IMR-90 (cell line): Measurements from ENCODE around the gene DCAF11. TPM values are rescaled to one million over a fixed set of nuclear protein-coding genes. Genes with fewer than 3 reads are reported as not detected.

Experiments
- ATAC-seq: fragments of 200-7000 bp; cut with Tn5 transposase; 2 replicates; pipeline ENCODE4 v1.9.1; 2020; ENCODE audit warnings: low read depth, mild to moderate bottlenecking, moderate library complexity
- BruUV-seq: library from RNA; stranded (reverse); fragments of 400-500 nt; replicated peaks from 2 replicates; lab custom pipeline; 2021; lab: Mats Ljungman, UMichigan
- CTCF ChIA-PET: fragments of 300-600 bp; formaldehyde crosslinking; extraction: SDS; loops from one replicate; lab custom pipeline; 2021; ENCODE audit warnings: antibody characterized with exemption; lab: Yijun Ruan, JAX
- POLR2A ChIA-PET: fragments of 300-600 bp; sonication (Branson Sonifier 250); formaldehyde crosslinking; loops from one replicate; lab custom pipeline; 2022; ENCODE audit warnings: antibody characterized with exemption; ENCODE audit not compliant: unreplicated experiment; lab: Charles Lee
- DNase-seq: peaks from one replicate; pipeline ENCODE4 v3.0.0; 2013
- H2AFZ ChIP-seq: replicated peaks from 2 replicates; pipeline ENCODE3; 2013; ENCODE audit warnings: low read length, mild to moderate bottlenecking; ENCODE audit not compliant: poor library complexity
- H2AK5ac ChIP-seq: 2 replicates; pipeline ENCODE4 v1.6.1; 2013; ENCODE audit warnings: low read depth, low read length, inconsistent platforms
- H2AK9ac ChIP-seq: replicated peaks from 2 replicates; pipeline ENCODE3; 2013; ENCODE audit warnings: mild to moderate bottlenecking, low read depth, low read length, moderate library complexity; ENCODE audit not compliant: poor library complexity
- H2BK120ac ChIP-seq: 2 replicates; pipeline ENCODE4 v1.6.1; 2013; ENCODE audit warnings: low read depth, low read length, inconsistent platforms
- H2BK15ac ChIP-seq: 3 replicates; pipeline ENCODE4 v1.6.1; 2013; ENCODE audit warnings: low read depth, low read length, inconsistent platforms
- H2BK20ac ChIP-seq: 2 replicates; pipeline ENCODE4 v1.6.1; 2013; ENCODE audit warnings: low read depth, mild to moderate bottlenecking, inconsistent platforms, low read length, moderate library complexity
- H2BK5ac ChIP-seq: 2 replicates; pipeline ENCODE4 v1.6.1; 2013; ENCODE audit warnings: mild to moderate bottlenecking, low read depth, low read length, inconsistent platforms; ENCODE audit not compliant: poor library complexity, severe bottlenecking
- H3K14ac ChIP-seq: replicated peaks from 2 replicates; pipeline ENCODE4 v1.6.1; 2013; ENCODE audit warnings: low read depth, low read length, inconsistent platforms
- H3K18ac ChIP-seq: 2 replicates; pipeline ENCODE4 v1.6.1; 2013; ENCODE audit warnings: low read depth, low read length, control low read depth
- H3K23ac ChIP-seq: 2 replicates; pipeline ENCODE4 v1.6.1; 2013; ENCODE audit warnings: low read depth, low read length, inconsistent platforms
- H3K27ac ChIP-seq: 2 replicates; pipeline ENCODE4 v1.5.1; 2013; ENCODE audit warnings: mild to moderate bottlenecking, control low read depth, low read length; ENCODE audit not compliant: insufficient read depth
- H3K27me3 ChIP-seq: 2 replicates; pipeline ENCODE4 v1.6.1; 2013; ENCODE audit warnings: low read length; ENCODE audit not compliant: control insufficient read depth, insufficient read depth
- H3K36me3 ChIP-seq: 2 replicates; pipeline ENCODE4 v1.6.1; 2013; ENCODE audit warnings: low read length, mixed read lengths; ENCODE audit not compliant: control insufficient read depth, insufficient read depth
- H3K4ac ChIP-seq: 2 replicates; pipeline ENCODE4 v1.6.1; 2013; ENCODE audit warnings: low read depth, low read length, inconsistent platforms
- H3K4me1 ChIP-seq: 2 replicates; pipeline ENCODE4 v1.6.1; 2013; ENCODE audit warnings: low read length, mixed read lengths; ENCODE audit not compliant: control insufficient read depth, insufficient read depth
- H3K4me2 ChIP-seq: 2 replicates; pipeline ENCODE4 v1.6.1; 2013; ENCODE audit warnings: low read depth, mild to moderate bottlenecking, control low read depth, low read length, moderate library complexity
- H3K4me3 ChIP-seq: 2 replicates; pipeline ENCODE4 v1.5.1; 2013; ENCODE audit warnings: low read depth, mild to moderate bottlenecking, control low read depth, low read length, moderate library complexity; ENCODE audit not compliant: insufficient read depth
- H3K56ac ChIP-seq: 2 replicates; pipeline ENCODE4 v1.6.1; 2013; ENCODE audit warnings: low read length, inconsistent platforms; ENCODE audit not compliant: insufficient read depth; ENCODE audit errors: extremely low read depth
- H3K79me1 ChIP-seq, 2 experiments: 2 replicates each; pipeline ENCODE4 v1.6.1; 2013; ENCODE audit warnings: low read length in 2 of 2, inconsistent platforms in 1 of 2, low read depth in 1 of 2
- H3K9ac ChIP-seq: 2 replicates; pipeline ENCODE4 v1.6.1; 2013; ENCODE audit warnings: low read depth, low read length, control low read depth
- H3K9me1 ChIP-seq: 2 replicates; pipeline ENCODE4 v1.6.1; 2013; ENCODE audit warnings: low read length, inconsistent platforms; ENCODE audit not compliant: insufficient read depth
- H3K9me3 ChIP-seq: 2 replicates; pipeline ENCODE4 v1.6.1; 2013; ENCODE audit warnings: low read length; ENCODE audit not compliant: control insufficient read depth, insufficient read depth
- H4K20me1 ChIP-seq: 2 replicates; pipeline ENCODE4 v1.6.1; 2013; ENCODE audit warnings: low read length, inconsistent platforms; ENCODE audit not compliant: insufficient read depth
- H4K5ac ChIP-seq: 2 replicates; pipeline ENCODE4 v1.6.1; 2013; ENCODE audit warnings: mild to moderate bottlenecking, low read depth, low read length, control low read depth
- H4K8ac ChIP-seq, 2 experiments: 2 replicates each; pipeline ENCODE4 v1.6.1; 2013; ENCODE audit warnings: low read depth in 2 of 2, low read length in 2 of 2, control low read depth in 1 of 2, inconsistent platforms in 1 of 2
- H4K91ac ChIP-seq: 2 replicates; pipeline ENCODE4 v1.6.1; 2013; ENCODE audit warnings: low read depth, low read length, inconsistent platforms; ENCODE audit not compliant: insufficient read depth
- BHLHE40 ChIP-seq: fragments of 150-350 bp; IDR thresholded peaks from 2 replicates; pipeline ENCODE4 v1.6.1; 2016; ENCODE audit warnings: mild to moderate bottlenecking, low read depth, low read length
- CEBPB ChIP-seq: IDR thresholded peaks from 2 replicates; pipeline ENCODE4 v1.6.1; 2012; ENCODE audit warnings: low read depth, low read length, improper control_type of control experiment
- CHD1 ChIP-seq: IDR thresholded peaks from 2 replicates; pipeline ENCODE4 v1.6.1; 2012; ENCODE audit warnings: low read depth, low read length, improper control_type of control experiment
- CTCF ChIP-seq: conservative IDR thresholded peaks from 2 replicates; pipeline ENCODE4 v1.5.1; 2012; ENCODE audit warnings: mild to moderate bottlenecking, low read depth, low read length, improper control_type of control experiment
- FOS ChIP-seq: fragments of 150-350 bp; IDR thresholded peaks from 2 replicates; pipeline ENCODE4 v1.6.1; 2016; ENCODE audit warnings: low read depth, low read length
- MAFK ChIP-seq: IDR thresholded peaks from 2 replicates; pipeline ENCODE4 v1.6.1; 2012; ENCODE audit warnings: low read depth, low read length, improper control_type of control experiment
- MAZ ChIP-seq: IDR thresholded peaks from 2 replicates; pipeline ENCODE4 v1.6.1; 2012; ENCODE audit warnings: low read depth, mild to moderate bottlenecking, low read length, improper control_type of control experiment, moderate library complexity, borderline replicate concordance
- MXI1 ChIP-seq: IDR thresholded peaks from 2 replicates; pipeline ENCODE4 v1.6.1; 2012; ENCODE audit warnings: low read depth, mild to moderate bottlenecking, low read length, moderate library complexity, borderline replicate concordance
- POLR2A ChIP-seq: IDR thresholded peaks from 2 replicates; pipeline ENCODE4 v1.6.1; 2012; ENCODE audit warnings: mild to moderate bottlenecking, low read depth, low read length
- RAD21 ChIP-seq: IDR thresholded peaks from 2 replicates; pipeline ENCODE4 v1.6.1; 2012; ENCODE audit warnings: low read length, improper control_type of control experiment
- RCOR1 ChIP-seq: IDR thresholded peaks from 2 replicates; pipeline ENCODE4 v1.6.1; 2012; ENCODE audit warnings: mild to moderate bottlenecking, low read length, improper control_type of control experiment; ENCODE audit not compliant: insufficient replicate concordance
- RFX5 ChIP-seq: IDR thresholded peaks from 2 replicates; pipeline ENCODE4 v1.8.0; 2012; ENCODE audit warnings: low read depth, mild to moderate bottlenecking, low read length, moderate library complexity
- SMC3 ChIP-seq: fragments of 150-350 bp; IDR thresholded peaks from 2 replicates; pipeline ENCODE4 v1.6.1; 2016; ENCODE audit warnings: low read depth, mild to moderate bottlenecking, antibody characterized with exemption, low read length, moderate library complexity
- USF2 ChIP-seq: fragments of 150-350 bp; IDR thresholded peaks from 2 replicates; pipeline ENCODE4 v1.6.1; 2017; ENCODE audit warnings: mild to moderate bottlenecking, antibody characterized with exemption, low read length, low read depth
- WGBS, 2 experiments: methylation state at CpG; one replicate each; pipeline versions ENCODE4 v1.1.5 to v1.1.7; 2013; ENCODE audit warnings: missing lambda C conversion rate in 2 of 2; ENCODE audit not compliant: insufficient read length in 1 of 2; ENCODE audit errors: extremely low coverage in 2 of 2; 5-methylcytosine and 5-hydroxymethylcytosine counted together
- dilution Hi-C: fragments of 300-500 bp; cut with HindIII; formaldehyde crosslinking; loops from one replicate; pipeline ENCODE4 v1.14.3; 2018; ENCODE audit warnings: low sequenced_read_pairs; ENCODE audit not compliant: unreplicated experiment
- in situ Hi-C: fragments of 300-500 bp; cut with MboI; formaldehyde crosslinking; loops from 3 replicates; pipeline ENCODE4 v1.14.3; 2019; ENCODE audit warnings: low sequenced_read_pairs, inconsistent platforms, mixed read lengths
- intact Hi-C: fragments of 100-400 bp; cut with micrococcal nuclease; formaldehyde crosslinking; loops from 2 replicates; pipeline ENCODE4 v1.10.0; 2022
- polyA plus RNA-seq, 3 experiments: library from polyadenylated mRNA; depleted of rRNA; stranded (reverse); fragments of >200 nt; gene quantifications; 2 replicates each; pipeline ENCODE4 v1.2.3, GENCODE V29; 2012; ENCODE audit warnings: low replicate concordance in 1 of 3
- total RNA-seq: library from RNA; depleted of rRNA; stranded (reverse); fragments of >200 nt; gene quantifications from 2 replicates; pipeline ENCODE4 v1.2.3, GENCODE V29; 2012
- TF ChIP-seq, protein P1 (sequence below): fragments of 150-350 bp; IDR thresholded peaks from 2 replicates; pipeline ENCODE4 v1.6.1; 2016; ENCODE audit warnings: low read depth, mild to moderate bottlenecking, low read length, moderate library complexity, borderline replicate concordance

Gene DCAF11
- total and polyA plus RNA-seq, 2 of the 4 experiments (the other 2 are of a cell fraction), result 21.0 to 52.0 TPM

DNA sequence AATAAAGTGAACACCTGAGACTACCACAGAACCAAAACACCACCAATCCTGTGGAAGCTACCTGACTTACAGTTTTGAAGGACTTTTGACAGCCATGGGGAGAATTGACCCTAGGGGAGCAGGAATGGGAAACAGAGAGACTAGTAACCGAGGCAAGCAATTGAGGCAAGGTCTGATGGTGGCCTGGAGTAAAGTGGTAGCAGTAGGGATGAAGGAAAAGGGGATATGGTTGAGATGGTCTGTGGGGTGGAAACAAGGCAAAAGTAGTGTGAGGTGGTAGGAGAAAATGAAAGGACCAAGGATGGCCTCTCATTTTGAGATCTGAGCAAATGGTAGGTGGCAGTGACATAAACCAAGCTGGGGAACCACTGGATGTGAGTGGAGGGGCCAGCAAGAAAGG, 42.3 kb downstream of the DCAF11 start:
- no peaks in the 10 kb centered on the region for H4K20me1 ChIP-seq
- no peak overlapping the region for H2BK120ac ChIP-seq
- H2AK5ac ChIP-seq, result no peak overlapping the region
- ChIA-PET POLR2A (no interaction called here), CTCF (interaction anchor here (0.6 to 1.4 kb wide), 2 partner anchors 10 to 1129 kb away, joined by 3 to 6 read pairs; partner anchors contain the start of gene PSME2)
- H3K23ac ChIP-seq, result no peak overlapping the region
- H3K79me1 ChIP-seq, result peaks cover 7 to 11% of the 10 kb centered on the region in 2 experiments
- H3K56ac ChIP-seq, result no peak overlapping the region
- no peak overlapping the region for H2AFZ ChIP-seq
- H3K36me3 ChIP-seq, result peaks cover 57% of the 10 kb centered on the region
- H3K27ac ChIP-seq, result no peak overlapping the region
- H2AK9ac ChIP-seq, result peak overlapping the region; percentile 24
- H2BK5ac ChIP-seq, result no peak overlapping the region
- H4K8ac ChIP-seq, result no peak overlapping the region
- BruUV-seq, result no TSS peak
- no peak for DNase-seq
- H4K91ac ChIP-seq, result no peak overlapping the region
- 100% methylated on average over 1 of the region's 1 CpG; no CpG with 5 or more reads in 1 of the 2 experiments for WGBS, 2 experiments
- in situ Hi-C loops, result no loop called here
- peaks cover 3% of the 10 kb centered on the region for H3K4me1 ChIP-seq
- no peak overlapping the region for H2BK20ac ChIP-seq
- H4K5ac ChIP-seq, result no peak overlapping the region
- dilution Hi-C loops, result no loop called here
- H3K4me3 ChIP-seq, result no peak overlapping the region
- no peak overlapping the region for H2BK15ac ChIP-seq
- no peaks in the 10 kb centered on the region for H3K27me3 ChIP-seq
- no peak overlapping the region for H3K18ac ChIP-seq
- H3K4ac ChIP-seq, result no peak overlapping the region
- ATAC-seq, result no peak
- intact Hi-C loops, result no loop called here
- peaks cover under 1% of the 10 kb centered on the region; the same call in 1 of the 2 replicates for H3K9me1 ChIP-seq
- no peaks in the 10 kb centered on the region for H3K9me3 ChIP-seq
- TF ChIP-seq SMC3 (no peak), BHLHE40 (no peak), CEBPB (no peak), RFX5 (no peak), RAD21 (no peak), CTCF (no peak), MAZ (no peak), RCOR1 (no peak), MAFK (no peak), FOS (no peak), POLR2A (no peak), MXI1 (no peak), CHD1 (no peak), USF2 (no peak)
- TF ChIP-seq, protein P1, sequence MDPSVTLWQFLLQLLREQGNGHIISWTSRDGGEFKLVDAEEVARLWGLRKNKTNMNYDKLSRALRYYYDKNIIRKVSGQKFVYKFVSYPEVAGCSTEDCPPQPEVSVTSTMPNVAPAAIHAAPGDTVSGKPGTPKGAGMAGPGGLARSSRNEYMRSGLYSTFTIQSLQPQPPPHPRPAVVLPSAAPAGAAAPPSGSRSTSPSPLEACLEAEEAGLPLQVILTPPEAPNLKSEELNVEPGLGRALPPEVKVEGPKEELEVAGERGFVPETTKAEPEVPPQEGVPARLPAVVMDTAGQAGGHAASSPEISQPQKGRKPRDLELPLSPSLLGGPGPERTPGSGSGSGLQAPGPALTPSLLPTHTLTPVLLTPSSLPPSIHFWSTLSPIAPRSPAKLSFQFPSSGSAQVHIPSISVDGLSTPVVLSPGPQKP, result no peak
- H3K14ac ChIP-seq, result no peak overlapping the region
- H3K4me2 ChIP-seq, result no peak overlapping the region
- H3K9ac ChIP-seq, result no peak overlapping the region
